ENCODE measurements around the gene TCIRG1.

DNA sequence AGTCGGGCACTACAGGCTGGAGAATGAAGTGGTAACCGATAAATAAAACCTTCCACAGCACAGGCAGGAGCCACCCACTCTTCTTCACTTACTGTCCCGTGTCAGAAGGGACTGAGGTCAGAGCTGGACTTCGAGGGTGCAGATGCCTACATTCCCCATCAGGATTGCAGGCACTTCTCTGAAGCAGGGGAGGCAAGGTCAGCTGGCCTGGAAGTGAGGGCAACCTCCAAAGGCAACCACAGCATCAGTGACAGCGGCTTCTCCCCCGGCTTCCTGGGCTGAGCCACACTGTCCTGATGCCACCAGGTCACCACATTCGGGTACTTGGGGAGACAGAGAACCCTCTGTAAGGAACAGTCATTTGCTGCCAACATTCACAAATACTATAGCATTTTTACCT, 22.7 kb downstream of the TCIRG1 start:
- TF ChIP-seq, protein P1, sequence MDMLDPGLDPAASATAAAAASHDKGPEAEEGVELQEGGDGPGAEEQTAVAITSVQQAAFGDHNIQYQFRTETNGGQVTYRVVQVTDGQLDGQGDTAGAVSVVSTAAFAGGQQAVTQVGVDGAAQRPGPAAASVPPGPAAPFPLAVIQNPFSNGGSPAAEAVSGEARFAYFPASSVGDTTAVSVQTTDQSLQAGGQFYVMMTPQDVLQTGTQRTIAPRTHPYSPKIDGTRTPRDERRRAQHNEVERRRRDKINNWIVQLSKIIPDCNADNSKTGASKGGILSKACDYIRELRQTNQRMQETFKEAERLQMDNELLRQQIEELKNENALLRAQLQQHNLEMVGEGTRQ (IDR thresholded peaks at IDR 0.05) = no peak
- TF ChIP-seq, protein P2, sequence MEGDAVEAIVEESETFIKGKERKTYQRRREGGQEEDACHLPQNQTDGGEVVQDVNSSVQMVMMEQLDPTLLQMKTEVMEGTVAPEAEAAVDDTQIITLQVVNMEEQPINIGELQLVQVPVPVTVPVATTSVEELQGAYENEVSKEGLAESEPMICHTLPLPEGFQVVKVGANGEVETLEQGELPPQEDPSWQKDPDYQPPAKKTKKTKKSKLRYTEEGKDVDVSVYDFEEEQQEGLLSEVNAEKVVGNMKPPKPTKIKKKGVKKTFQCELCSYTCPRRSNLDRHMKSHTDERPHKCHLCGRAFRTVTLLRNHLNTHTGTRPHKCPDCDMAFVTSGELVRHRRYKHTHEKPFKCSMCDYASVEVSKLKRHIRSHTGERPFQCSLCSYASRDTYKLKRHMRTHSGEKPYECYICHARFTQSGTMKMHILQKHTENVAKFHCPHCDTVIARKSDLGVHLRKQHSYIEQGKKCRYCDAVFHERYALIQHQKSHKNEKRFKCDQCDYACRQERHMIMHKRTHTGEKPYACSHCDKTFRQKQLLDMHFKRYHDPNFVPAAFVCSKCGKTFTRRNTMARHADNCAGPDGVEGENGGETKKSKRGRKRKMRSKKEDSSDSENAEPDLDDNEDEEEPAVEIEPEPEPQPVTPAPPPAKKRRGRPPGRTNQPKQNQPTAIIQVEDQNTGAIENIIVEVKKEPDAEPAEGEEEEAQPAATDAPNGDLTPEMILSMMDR (IDR thresholded peaks at IDR 0.05) = no peak
- TF ChIP-seq, protein P3, sequence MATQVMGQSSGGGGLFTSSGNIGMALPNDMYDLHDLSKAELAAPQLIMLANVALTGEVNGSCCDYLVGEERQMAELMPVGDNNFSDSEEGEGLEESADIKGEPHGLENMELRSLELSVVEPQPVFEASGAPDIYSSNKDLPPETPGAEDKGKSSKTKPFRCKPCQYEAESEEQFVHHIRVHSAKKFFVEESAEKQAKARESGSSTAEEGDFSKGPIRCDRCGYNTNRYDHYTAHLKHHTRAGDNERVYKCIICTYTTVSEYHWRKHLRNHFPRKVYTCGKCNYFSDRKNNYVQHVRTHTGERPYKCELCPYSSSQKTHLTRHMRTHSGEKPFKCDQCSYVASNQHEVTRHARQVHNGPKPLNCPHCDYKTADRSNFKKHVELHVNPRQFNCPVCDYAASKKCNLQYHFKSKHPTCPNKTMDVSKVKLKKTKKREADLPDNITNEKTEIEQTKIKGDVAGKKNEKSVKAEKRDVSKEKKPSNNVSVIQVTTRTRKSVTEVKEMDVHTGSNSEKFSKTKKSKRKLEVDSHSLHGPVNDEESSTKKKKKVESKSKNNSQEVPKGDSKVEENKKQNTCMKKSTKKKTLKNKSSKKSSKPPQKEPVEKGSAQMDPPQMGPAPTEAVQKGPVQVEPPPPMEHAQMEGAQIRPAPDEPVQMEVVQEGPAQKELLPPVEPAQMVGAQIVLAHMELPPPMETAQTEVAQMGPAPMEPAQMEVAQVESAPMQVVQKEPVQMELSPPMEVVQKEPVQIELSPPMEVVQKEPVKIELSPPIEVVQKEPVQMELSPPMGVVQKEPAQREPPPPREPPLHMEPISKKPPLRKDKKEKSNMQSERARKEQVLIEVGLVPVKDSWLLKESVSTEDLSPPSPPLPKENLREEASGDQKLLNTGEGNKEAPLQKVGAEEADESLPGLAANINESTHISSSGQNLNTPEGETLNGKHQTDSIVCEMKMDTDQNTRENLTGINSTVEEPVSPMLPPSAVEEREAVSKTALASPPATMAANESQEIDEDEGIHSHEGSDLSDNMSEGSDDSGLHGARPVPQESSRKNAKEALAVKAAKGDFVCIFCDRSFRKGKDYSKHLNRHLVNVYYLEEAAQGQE (IDR thresholded peaks at IDR 0.05) = no peak
- TF ChIP-seq KDM1A (IDR thresholded peaks at IDR 0.05; ENCODE audit: low read depth) = no peak

All from A549 (cell line).